Neural cell (in vitro differentiated cells): Measurements from ENCODE around the gene PRDM4. TPM values are rescaled to one million over a fixed set of nuclear protein-coding genes. Genes with fewer than 3 reads are reported as not detected.

Source experiments
- H2AFZ ChIP-seq: fragments of 200-600, 300-800 bp; sonication (generic), shearing (Covaris generic); 2 replicates; pipeline ENCODE4 v1.6.0; 2014; ENCODE audit warnings: low read depth, mild to moderate bottlenecking, antibody characterized with exemption, low read length, moderate library complexity
- H3F3A ChIP-seq: fragments of 200-600 bp; shearing (Covaris generic); 2 replicates; pipeline ENCODE4 v1.6.1; 2016; ENCODE audit warnings: mild to moderate bottlenecking, moderate library complexity, mixed read lengths, antibody characterized with exemption, low read length; ENCODE audit not compliant: insufficient read depth, poor library complexity, severe bottlenecking
- H3K27ac ChIP-seq: fragments of 200-600, 300-800 bp; sonication (generic), shearing (Covaris generic); 2 replicates; pipeline ENCODE4 v1.5.1; 2014; ENCODE audit warnings: mild to moderate bottlenecking, low read length, moderate library complexity
- H3K27me3 ChIP-seq: fragments of 300-800, 200-600 bp; sonication (generic), shearing (Covaris generic); 2 replicates; pipeline ENCODE4 v1.6.0; 2014; ENCODE audit warnings: mild to moderate bottlenecking, low read depth, low read length, moderate library complexity; ENCODE audit not compliant: insufficient read depth
- H3K36me3 ChIP-seq: fragments of 300-800, 200-600 bp; sonication (generic), shearing (Covaris generic); 2 replicates; pipeline ENCODE4 v1.5.1; 2014; ENCODE audit warnings: mild to moderate bottlenecking, antibody characterized with exemption, low read length, moderate library complexity; ENCODE audit not compliant: insufficient read depth
- H3K4me2 ChIP-seq: fragments of 300-800, 200-600 bp; sonication (generic), shearing (Covaris generic); 2 replicates; pipeline ENCODE4 v1.6.0; 2014; ENCODE audit warnings: mild to moderate bottlenecking, low read length
- H3K4me3 ChIP-seq: fragments of 300-800, 200-600 bp; sonication (generic), shearing (Covaris generic); 2 replicates; pipeline ENCODE4 v1.5.1; 2014; ENCODE audit warnings: mild to moderate bottlenecking, low read length, moderate library complexity
- H3K79me2 ChIP-seq: fragments of 200-600 bp; shearing (Covaris generic); replicated peaks from 2 replicates; pipeline ENCODE4 v1.6.0; 2014; ENCODE audit warnings: mild to moderate bottlenecking, low read length, moderate library complexity; ENCODE audit not compliant: insufficient read depth
- H3K9ac ChIP-seq: fragments of 300-800, 200-600 bp; sonication (generic), shearing (Covaris generic); 2 replicates; pipeline ENCODE4 v1.6.1; 2016; ENCODE audit warnings: mild to moderate bottlenecking, low read length, mixed read lengths
- H3K9me2 ChIP-seq: fragments of 200-600 bp; shearing (Covaris generic); 2 replicates; pipeline ENCODE4 v1.6.1; 2016; ENCODE audit warnings: mild to moderate bottlenecking, low read length, mixed read lengths; ENCODE audit not compliant: insufficient read depth
- H3K9me3 ChIP-seq: fragments of 200-600, 300-800 bp; sonication (generic), shearing (Covaris generic); 2 replicates; pipeline ENCODE4 v1.6.1; 2016; ENCODE audit warnings: mild to moderate bottlenecking, mixed run types, low read length, moderate library complexity, mixed read lengths
- H4K20me1 ChIP-seq: fragments of 200-600 bp; shearing (Covaris generic); 2 replicates; pipeline ENCODE4 v1.6.1; 2016; ENCODE audit warnings: mild to moderate bottlenecking, mixed run types; ENCODE audit not compliant: insufficient read depth
- EP300 ChIP-seq: fragments of 450-650 bp; conservative IDR thresholded peaks from 2 replicates; pipeline ENCODE4 v1.6.1; 2014; ENCODE audit warnings: antibody characterized with exemption, mild to moderate bottlenecking, moderate library complexity; ENCODE audit not compliant: poor library complexity, severe bottlenecking
- EZH2 ChIP-seq: fragments of 200-600, 300-800 bp; shearing (Covaris generic), sonication (generic); IDR thresholded peaks from 2 replicates; pipeline ENCODE4 v1.6.1; 2014; ENCODE audit warnings: antibody characterized with exemption, low read length, borderline replicate concordance, mild to moderate bottlenecking; ENCODE audit not compliant: insufficient read depth, poor library complexity, severe bottlenecking
- MXI1 ChIP-seq: fragments of 450-650 bp; conservative IDR thresholded peaks from 2 replicates; pipeline ENCODE4 v1.6.1; 2014; ENCODE audit warnings: antibody characterized with exemption, mild to moderate bottlenecking; ENCODE audit not compliant: poor library complexity, severe bottlenecking
- POLR2AphosphoS5 ChIP-seq: IDR thresholded peaks from 2 replicates; pipeline ENCODE4 v1.6.1; 2012
- RAD21 ChIP-seq: fragments of 450-650 bp; conservative IDR thresholded peaks from 2 replicates; pipeline ENCODE4 v1.6.1; 2014; ENCODE audit warnings: antibody characterized with exemption, mild to moderate bottlenecking, moderate library complexity
- SMC3 ChIP-seq: fragments of 450-650 bp; conservative IDR thresholded peaks from 2 replicates; pipeline ENCODE4 v1.6.1; 2014; ENCODE audit warnings: antibody characterized with exemption, mild to moderate bottlenecking, moderate library complexity; ENCODE audit not compliant: poor library complexity
- TAF1 ChIP-seq: IDR thresholded peaks from 2 replicates; pipeline ENCODE4 v1.6.1; 2012; ENCODE audit warnings: low read depth
- polyA plus RNA-seq: library from polyadenylated mRNA; depleted of rRNA; stranded (reverse); fragments of >200 nt; gene quantifications from 2 replicates; pipeline ENCODE4 v1.2.3, GENCODE V29; 2014
- TF ChIP-seq, protein P1 (sequence below): IDR thresholded peaks from 2 replicates; pipeline ENCODE4 v1.6.1; 2012; ENCODE audit warnings: borderline replicate concordance
- TF ChIP-seq, protein P2 (sequence below): fragments of 450-650 bp; IDR thresholded peaks from 2 replicates; pipeline ENCODE4 v1.5.1; 2014; ENCODE audit warnings: antibody characterized with exemption, mild to moderate bottlenecking, moderate library complexity; ENCODE audit not compliant: poor library complexity, severe bottlenecking

PRDM4 gene
- polyA plus RNA-seq, 1 donor from 2014 or later = 46.0 TPM

DNA sequence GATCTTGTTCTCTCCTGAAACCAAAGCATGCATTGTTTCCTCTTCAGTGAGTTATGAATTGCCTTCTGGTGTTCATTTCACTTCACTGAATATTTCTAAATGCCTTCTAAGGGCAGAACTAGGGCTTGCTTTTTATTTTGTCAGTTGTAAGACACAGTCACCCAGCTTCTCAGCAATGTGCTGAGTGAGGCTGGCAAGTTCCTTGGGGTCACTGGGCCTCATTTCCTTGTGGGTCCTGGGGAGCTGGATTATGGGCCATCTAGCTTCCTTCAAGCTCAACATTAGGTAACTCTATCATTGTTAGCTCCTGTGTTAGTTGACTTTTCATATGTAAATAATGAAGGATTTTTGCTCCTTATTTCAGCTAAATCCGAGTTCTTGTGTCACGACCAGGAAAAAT lies 27.3 kb upstream of the PRDM4 start:
- no peaks in the 10 kb centered on the region for H3K27me3 ChIP-seq
- no peak overlapping the region for H3K9ac ChIP-seq
- TF ChIP-seq POLR2AphosphoS5 (no peak), EZH2 (no peak), EP300 (no peak), RAD21 (no peak), MXI1 (no peak), TAF1 (no peak), SMC3 (no peak)
- TF ChIP-seq, protein P1, sequence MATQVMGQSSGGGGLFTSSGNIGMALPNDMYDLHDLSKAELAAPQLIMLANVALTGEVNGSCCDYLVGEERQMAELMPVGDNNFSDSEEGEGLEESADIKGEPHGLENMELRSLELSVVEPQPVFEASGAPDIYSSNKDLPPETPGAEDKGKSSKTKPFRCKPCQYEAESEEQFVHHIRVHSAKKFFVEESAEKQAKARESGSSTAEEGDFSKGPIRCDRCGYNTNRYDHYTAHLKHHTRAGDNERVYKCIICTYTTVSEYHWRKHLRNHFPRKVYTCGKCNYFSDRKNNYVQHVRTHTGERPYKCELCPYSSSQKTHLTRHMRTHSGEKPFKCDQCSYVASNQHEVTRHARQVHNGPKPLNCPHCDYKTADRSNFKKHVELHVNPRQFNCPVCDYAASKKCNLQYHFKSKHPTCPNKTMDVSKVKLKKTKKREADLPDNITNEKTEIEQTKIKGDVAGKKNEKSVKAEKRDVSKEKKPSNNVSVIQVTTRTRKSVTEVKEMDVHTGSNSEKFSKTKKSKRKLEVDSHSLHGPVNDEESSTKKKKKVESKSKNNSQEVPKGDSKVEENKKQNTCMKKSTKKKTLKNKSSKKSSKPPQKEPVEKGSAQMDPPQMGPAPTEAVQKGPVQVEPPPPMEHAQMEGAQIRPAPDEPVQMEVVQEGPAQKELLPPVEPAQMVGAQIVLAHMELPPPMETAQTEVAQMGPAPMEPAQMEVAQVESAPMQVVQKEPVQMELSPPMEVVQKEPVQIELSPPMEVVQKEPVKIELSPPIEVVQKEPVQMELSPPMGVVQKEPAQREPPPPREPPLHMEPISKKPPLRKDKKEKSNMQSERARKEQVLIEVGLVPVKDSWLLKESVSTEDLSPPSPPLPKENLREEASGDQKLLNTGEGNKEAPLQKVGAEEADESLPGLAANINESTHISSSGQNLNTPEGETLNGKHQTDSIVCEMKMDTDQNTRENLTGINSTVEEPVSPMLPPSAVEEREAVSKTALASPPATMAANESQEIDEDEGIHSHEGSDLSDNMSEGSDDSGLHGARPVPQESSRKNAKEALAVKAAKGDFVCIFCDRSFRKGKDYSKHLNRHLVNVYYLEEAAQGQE = no peak
- TF ChIP-seq, protein P2, sequence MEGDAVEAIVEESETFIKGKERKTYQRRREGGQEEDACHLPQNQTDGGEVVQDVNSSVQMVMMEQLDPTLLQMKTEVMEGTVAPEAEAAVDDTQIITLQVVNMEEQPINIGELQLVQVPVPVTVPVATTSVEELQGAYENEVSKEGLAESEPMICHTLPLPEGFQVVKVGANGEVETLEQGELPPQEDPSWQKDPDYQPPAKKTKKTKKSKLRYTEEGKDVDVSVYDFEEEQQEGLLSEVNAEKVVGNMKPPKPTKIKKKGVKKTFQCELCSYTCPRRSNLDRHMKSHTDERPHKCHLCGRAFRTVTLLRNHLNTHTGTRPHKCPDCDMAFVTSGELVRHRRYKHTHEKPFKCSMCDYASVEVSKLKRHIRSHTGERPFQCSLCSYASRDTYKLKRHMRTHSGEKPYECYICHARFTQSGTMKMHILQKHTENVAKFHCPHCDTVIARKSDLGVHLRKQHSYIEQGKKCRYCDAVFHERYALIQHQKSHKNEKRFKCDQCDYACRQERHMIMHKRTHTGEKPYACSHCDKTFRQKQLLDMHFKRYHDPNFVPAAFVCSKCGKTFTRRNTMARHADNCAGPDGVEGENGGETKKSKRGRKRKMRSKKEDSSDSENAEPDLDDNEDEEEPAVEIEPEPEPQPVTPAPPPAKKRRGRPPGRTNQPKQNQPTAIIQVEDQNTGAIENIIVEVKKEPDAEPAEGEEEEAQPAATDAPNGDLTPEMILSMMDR = no peak
- H4K20me1 ChIP-seq = no peaks in the 10 kb centered on the region
- no peaks in the 10 kb centered on the region for H3K9me2 ChIP-seq
- H3K36me3 ChIP-seq = no peaks in the 10 kb centered on the region
- H3K27ac ChIP-seq = no peak overlapping the region
- H3K9me3 ChIP-seq = no peaks in the 10 kb centered on the region
- H3K79me2 ChIP-seq = no peaks in the 10 kb centered on the region
- H3K4me3 ChIP-seq = no peak overlapping the region
- H2AFZ ChIP-seq = no peak overlapping the region
- H3K4me2 ChIP-seq = no peak overlapping the region
- no peaks in the 10 kb centered on the region for H3F3A ChIP-seq

DNA sequence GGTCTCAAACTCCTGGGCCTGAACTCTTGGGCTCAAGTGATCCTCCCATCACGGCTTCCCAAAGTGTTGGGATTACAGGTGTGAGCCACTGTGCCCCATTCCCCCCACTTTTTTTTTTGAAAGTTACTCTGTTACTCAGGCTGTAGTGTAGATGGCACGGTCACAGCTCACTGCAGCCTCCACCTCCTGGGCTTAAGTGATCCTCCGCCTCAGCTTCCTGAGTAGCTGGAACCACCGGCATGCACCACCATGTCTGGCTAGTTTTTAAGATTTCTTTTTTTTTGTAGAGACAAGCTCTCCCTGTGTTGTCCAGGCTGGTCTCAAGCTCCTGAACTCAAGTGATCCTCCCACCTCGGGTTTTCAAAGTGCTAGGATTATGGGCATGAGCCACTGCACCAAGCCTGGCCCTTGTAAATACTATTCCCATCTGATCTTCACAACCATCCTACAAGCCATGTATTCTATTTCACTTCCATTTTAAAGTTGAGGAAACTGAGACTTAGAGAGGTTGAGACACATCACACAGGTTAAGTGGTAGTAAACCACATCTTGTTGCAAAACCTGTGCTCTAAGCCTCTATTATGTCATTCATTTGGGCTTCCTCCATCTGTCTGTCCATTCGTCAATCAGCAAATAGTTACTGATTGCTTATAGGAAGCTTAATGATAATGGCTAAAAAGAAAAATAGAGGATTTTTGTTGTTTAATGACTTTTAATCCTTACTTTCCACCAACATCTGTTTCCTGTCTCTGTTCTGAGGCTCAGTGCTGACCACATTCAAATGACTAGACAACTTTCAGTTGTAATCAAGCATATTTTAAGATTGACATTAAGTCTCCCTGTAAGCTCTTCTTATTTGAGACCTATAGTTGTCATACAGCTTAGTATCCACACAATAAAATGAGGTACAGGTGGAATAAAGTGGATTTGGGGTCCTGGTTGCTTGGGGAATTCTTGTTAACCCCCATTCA lies 22.8 kb upstream of the PRDM4 start:
- Histone ChIP-seq H3F3A (no peaks in the 10 kb centered on the region), H3K9me3 (no peaks in the 10 kb centered on the region), H3K4me3 (no peak overlapping the region), H2AFZ (no peak overlapping the region), H3K36me3 (no peaks in the 10 kb centered on the region), H3K9me2 (no peaks in the 10 kb centered on the region), H4K20me1 (no peaks in the 10 kb centered on the region), H3K9ac (no peak overlapping the region), H3K79me2 (no peaks in the 10 kb centered on the region), H3K27me3 (no peaks in the 10 kb centered on the region), H3K27ac (no peak overlapping the region), H3K4me2 (no peak overlapping the region)
- TF ChIP-seq, protein P1 = no peak
- no peak for TF ChIP-seq EP300
- TF ChIP-seq, protein P2 = no peak
- TF ChIP-seq RAD21 = no peak
- TF ChIP-seq MXI1 = no peak
- no peak for TF ChIP-seq SMC3
- no peak for TF ChIP-seq POLR2AphosphoS5
- TF ChIP-seq EZH2 = no peak
- TF ChIP-seq TAF1 = no peak
